Measurements from ENCODE around the gene FLT3LG. TPM values are rescaled to one million over a fixed set of nuclear protein-coding genes. Genes with fewer than 3 reads are reported as not detected.

FLT3LG gene
- total and polyA plus RNA-seq, 2 of the 8 experiments (the other 6 are each of a cell fraction or from before 2014, with no cell fraction given) = 1.6 to 3.2 TPM

DNA sequence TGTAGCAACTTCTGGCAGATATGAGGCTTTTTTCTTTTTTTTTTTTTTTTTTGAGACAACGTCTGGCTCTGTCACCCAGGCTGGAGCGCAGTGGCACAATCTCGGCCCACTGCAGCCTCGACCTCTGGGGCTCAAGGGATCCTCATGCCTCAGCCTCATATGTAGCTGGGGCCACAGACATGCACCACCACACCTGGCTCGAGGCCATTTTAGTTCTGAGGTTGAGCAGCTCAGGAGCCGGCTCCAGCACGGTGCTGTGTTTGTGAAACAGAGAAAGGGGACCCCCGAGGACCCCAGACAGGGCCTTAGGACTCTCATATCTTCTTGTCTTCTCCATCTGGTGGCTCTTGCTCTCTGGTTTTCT, 3.4 kb upstream of the FLT3LG start:
- Histone ChIP-seq H2BK15ac (ENCODE audit: low read length) (no peak overlapping the region), H3K9me3 (ENCODE audit: insufficient read depth in 2 of 2, low read depth in 1 of 2, low read length in 1 of 2) (no peaks in the 10 kb centered on the region; a peak in 1 of 4 replicates), H4K8ac (ENCODE audit: extremely low read depth, insufficient read depth, low read length) (no peak overlapping the region), H3K18ac (ENCODE audit: extremely low read depth, low read length) (no peak overlapping the region), H2BK12ac (ENCODE audit: low read depth, low read length) (no peak overlapping the region), H3K23ac (ENCODE audit: insufficient read length) (no peak overlapping the region), H3K4ac (replicated peaks; ENCODE audit: insufficient read length, low read depth, low read length) (no peak overlapping the region), H3K23me2 (ENCODE audit: low read depth, low read length) (no peaks in the 10 kb centered on the region; the same call in 1 of the 2 replicates), H2BK20ac (ENCODE audit: low read length) (no peak overlapping the region), H3K4me2 (ENCODE audit: insufficient read depth in 1 of 2, low read depth in 2 of 2, low read length in 2 of 2) (no peak overlapping the region), H2BK120ac (replicated peaks; ENCODE audit: low read depth, low read length) (no peak overlapping the region), H3K9ac (replicated peaks in 1 of 4; ENCODE audit: extremely low read depth in 1 of 4, low read depth in 3 of 4, low read length in 3 of 4) (no peak overlapping the region), H3K79me1 (ENCODE audit: low read depth, low read length) (no peaks in the 10 kb centered on the region), H3K4me3 (ENCODE audit: extremely low read depth in 1 of 4, insufficient read depth in 2 of 4, low read depth in 3 of 4, low read length in 4 of 4) (no peak overlapping the region), H2AK5ac (ENCODE audit: low read depth, low read length) (no peak overlapping the region), H3K79me2 (ENCODE audit: control insufficient read depth in 1 of 2, insufficient read depth in 2 of 2, low read length in 2 of 2) (no peaks in the 10 kb centered on the region), H3K14ac (ENCODE audit: insufficient read length) (no peak overlapping the region), H4K20me1 (replicated peaks in 1 of 2; ENCODE audit: control insufficient read depth in 1 of 2, insufficient read depth in 2 of 2, low read length in 2 of 2) (no peaks in the 10 kb centered on the region), H4K5ac (ENCODE audit: insufficient read length, low read depth, low read length) (no peak overlapping the region), H2AFZ (ENCODE audit: low read length) (no peak overlapping the region), H3K27me3 (replicated peaks in 1 of 4; ENCODE audit: control insufficient read depth in 3 of 4, extremely low read depth in 1 of 4, insufficient read depth in 3 of 4, low read length in 3 of 4) (peaks cover 0 to 5% (median 0%) of the 10 kb centered on the region in 4 experiments; a peak in 4 of 7 replicates), H3K4me1 (replicated peaks in 1 of 4; ENCODE audit: control insufficient read depth in 3 of 4, insufficient read depth in 4 of 4, low read length in 3 of 4) (peaks cover 0 to 10% (median 3%) of the 10 kb centered on the region in 4 experiments; a peak in 6 of 7 replicates), H3K27ac (ENCODE audit: low read depth, low read length) (no peak overlapping the region), H3K56ac (replicated peaks; ENCODE audit: insufficient read length, low read depth, low read length) (no peak overlapping the region), H3K36me3 (ENCODE audit: control insufficient read depth in 2 of 4, insufficient read depth in 4 of 4, low read length in 3 of 4) (peaks cover 2 to 5% (median 3%) of the 10 kb centered on the region in 4 experiments; a peak in 4 of 8 replicates), H4K91ac (replicated peaks; ENCODE audit: insufficient read length, low read length) (no peak overlapping the region), H2BK5ac (ENCODE audit: low read depth, low read length) (no peak overlapping the region)
- 95% methylated on average over 8 of the region's 8 CpGs; no CpG with 5 or more reads in 1 of the 2 experiments for WGBS, 2 experiments (ENCODE audit: extremely low coverage in 1 of 2, insufficient coverage in 1 of 2, insufficient read length in 1 of 2, insufficient replicate concordance in 2 of 2, low coverage in 1 of 2, low lambda C conversion rate in 2 of 2, missing lambda C conversion rate in 1 of 2)
- FAIRE-seq (no peak), DNase-seq (ENCODE audit: low read depth in 1 of 2, low spot score in 2 of 2) (no peak)
- POLR2A ChIA-PET (ENCODE audit: partially characterized antibody) = interaction anchor here (1.0 to 6.8 kb wide), 5 partner anchors 18 to 74 kb away, joined by 3 to 50 read pairs (median 4); partner anchors contain the start of genes ALDH16A1, PIH1D1 and RPS11
- CTCF ChIA-PET (ENCODE audit: partially characterized antibody) = interaction anchor here (0.6 to 2.7 kb wide), 5 partner anchors 11 to 85 kb away, joined by 3 to 15 read pairs (median 3); no protein-coding TSS in a partner anchor

All from H1 (cell line).